Activated effector memory CD4-positive, alpha-beta T cell treated with Interleukin-2 at 50 U/mL for 16 hours (primary cell): ENCODE data around the gene IL36B.

Source experiments
- DNase-seq: peaks from one replicate; pipeline ENCODE4 v3.0.0-alpha.2; 2020

Gene IL36B

DNA sequence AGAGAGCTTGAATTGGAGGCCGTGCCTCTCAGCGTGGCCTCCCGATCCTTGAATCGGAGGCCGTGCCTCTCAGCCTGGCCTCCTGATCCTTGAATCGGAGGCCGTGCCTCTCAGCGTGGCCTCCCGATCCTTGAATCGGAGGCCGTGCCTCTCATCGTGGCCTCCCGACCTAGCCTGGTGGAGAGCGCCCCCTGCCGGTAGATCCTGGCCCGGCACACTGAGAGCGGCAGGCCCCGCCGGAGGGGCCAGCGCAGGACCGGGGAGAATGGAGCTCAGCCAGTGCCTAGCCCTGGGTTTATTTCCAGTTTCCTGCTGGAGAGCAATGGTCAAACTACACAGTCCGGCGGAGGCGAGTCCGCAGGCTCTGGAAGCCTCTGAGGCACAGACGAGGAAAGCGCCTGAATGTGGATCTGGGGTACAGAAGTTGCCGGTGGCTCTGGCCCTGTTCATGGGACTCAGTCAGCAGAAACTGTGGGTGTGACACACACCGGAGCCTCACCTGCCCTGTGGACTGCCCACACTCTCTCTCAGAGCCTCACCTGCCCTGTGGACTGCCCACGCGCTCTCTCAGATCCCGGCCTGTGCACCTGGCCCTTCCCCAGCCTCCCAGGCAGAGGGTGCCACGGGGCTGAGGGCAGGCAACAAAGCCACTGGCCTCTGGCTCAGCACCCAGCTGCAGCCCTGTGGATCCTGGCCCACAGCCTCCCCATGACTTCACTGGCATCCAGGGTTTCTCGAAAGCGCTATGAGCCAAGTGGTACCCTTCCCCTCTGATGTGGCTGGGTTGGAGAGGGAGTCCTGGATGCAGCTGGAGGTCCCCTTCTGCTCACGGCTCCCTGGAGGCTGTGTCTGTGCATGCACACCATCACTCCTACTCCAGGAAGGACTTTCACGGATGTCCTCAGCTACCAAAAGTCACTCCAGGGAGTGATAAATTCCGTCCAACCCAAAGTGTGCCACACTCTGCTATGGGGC, 1.5 kb downstream of the IL36B start:
- no peak for DNase-seq

DNA sequence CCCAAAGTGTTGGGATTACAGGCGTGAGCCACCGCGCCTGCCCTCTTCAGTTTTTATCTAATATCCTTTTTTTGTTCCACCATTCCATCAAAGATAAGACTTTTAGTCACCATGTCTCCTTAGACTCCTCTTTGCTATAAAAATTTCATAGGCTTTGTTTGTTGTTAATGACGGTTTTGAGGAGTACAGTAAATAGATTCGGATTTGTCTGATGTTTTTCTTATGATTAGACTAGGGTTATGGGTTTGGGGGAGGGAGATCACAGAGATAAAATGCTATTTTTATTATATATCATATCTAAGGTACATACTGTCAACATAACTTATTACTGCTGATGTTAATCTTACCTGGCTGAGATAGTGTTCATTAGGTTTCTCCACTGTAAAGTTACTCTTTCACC, 6.2 kb downstream of the IL36B start:
- no peak for DNase-seq

DNA sequence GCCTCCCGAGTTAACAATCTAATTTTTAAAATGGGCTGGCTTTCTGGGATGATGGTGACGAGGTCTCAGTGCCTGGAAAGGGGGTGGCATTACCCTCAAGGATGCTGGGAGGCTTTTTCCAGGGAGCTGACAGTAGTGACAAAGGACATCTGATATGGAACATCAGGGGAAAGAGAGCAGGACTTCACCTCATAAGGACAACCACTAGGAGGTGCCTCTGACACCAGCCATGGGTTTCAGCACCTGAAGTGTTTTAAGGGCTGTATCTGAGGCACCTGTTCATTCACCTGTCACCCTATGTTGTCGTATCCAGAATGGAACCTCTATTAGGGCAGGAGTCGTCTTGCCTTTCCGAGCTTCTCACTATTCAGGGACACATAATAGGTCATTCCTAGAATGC, 10.8 kb downstream of the IL36B start:
- DNase-seq = no peak

DNA sequence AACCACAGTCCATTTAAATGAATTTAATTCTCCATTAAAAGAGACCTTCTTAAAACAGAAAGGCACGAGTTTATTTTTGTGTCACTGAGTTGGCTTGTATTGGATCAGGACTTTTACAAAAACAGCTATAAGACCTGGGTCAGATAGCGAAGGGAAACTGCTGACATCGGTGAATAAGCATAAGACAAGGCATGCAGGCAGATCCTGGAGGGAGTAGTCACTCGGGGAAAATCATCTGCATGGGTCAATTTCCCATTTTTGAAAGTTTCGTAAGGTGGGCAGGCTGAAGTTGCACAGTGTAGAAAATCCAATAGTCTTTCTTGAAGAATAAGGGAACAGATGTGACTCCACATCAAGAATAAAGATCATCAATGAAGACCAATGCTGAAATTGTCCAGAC, 12.9 kb downstream of the IL36B start:
- no peak for DNase-seq

DNA sequence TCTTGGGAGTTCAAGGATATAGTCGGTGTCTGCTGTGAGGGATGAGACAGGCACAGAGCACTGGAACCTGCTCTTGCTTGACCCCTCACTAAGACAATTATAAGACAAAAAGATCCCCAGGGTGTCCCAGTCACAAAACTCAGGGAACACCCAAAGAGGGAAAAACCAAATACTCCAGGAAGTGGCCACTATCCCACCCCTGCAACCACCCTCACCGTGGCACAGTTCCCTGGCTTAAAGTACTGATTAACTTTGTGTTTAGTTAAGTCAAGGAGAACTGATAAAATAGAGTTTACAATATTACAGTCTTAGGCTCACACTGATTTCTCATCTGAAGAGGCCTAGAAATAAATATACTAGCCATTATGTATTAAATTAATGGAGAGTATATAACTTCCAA, 13.5 kb downstream of the IL36B start:
- no peak for DNase-seq

DNA sequence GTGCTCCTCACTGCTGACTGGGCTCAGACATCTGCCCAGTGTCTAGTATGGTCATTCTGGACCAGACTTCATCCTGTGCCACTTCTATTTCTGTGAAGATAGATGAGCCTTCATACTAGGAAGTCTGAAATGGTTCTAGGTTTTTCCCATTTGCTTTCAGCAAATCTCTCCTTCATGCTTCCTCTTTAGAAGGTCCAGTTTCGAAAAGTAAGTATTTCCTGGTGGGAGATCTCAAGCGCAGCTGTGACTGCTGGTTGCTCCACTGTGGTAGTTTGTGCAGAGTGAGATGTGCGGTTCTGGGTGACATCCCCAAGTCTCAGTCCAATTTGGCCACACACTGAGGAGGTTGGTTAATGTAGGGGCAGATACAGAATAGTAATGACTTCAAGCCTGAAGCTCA, 14.4 kb downstream of the IL36B start:
- no peak for DNase-seq

DNA sequence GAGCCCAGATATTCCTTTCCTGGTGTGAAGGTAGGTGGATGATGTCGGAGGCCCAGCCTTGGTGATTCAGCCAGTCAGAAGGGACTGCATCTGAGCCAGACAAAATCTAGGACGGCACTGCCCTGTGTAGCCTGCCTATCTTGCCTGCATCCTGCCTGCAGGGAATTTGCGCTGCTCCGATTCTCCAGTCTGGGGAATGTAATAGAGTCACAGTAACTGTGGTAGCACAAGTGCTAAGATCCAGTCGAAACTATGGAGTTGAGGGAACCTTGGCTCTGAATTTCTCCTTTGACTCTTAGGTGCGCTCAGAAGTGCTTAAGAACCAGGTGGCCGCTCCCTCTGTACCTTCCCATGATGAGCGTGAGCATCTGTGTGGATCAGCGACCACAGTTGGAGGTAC, 15.9 kb downstream of the IL36B start:
- no peak for DNase-seq

DNA sequence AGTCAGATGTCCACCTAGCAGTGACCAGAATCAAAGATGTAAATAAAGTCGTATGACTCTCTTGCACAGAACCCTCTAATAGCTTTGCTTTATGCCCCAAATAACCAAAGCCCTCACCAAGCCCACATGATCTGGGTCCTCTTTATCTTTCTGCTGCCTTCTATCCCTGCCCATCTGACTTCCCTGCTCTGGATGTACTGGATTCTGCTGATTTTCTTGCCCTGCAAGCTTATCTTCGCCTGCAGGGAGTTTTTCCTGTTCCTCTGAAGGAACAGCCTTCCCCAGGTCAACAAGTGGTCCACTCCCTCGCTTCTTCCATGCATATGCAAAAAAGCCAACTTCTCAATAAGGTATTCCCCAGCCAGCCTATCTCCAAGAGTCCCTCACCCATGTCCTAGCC, 18.7 kb downstream of the IL36B start:
- no peak for DNase-seq

DNA sequence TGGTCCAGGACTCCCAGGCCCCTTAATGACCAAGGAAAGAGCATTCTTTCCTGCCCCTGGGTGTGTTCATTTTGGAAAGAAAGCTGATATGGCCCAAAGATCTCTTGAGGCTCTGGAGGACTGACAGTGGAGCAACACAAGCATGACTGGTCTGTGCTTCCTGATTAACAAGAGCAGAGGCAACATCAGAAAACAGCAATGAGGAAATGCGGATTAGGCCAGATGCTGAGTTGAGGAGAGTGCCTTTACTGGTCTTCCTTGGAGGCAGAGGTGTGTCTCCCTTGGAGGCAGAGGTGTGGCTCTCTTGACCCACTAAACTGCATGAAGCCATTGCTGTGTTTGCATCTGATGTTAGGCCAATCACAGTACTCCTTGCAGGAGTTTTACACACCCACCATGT, 19.9 kb downstream of the IL36B start:
- no peak for DNase-seq

DNA sequence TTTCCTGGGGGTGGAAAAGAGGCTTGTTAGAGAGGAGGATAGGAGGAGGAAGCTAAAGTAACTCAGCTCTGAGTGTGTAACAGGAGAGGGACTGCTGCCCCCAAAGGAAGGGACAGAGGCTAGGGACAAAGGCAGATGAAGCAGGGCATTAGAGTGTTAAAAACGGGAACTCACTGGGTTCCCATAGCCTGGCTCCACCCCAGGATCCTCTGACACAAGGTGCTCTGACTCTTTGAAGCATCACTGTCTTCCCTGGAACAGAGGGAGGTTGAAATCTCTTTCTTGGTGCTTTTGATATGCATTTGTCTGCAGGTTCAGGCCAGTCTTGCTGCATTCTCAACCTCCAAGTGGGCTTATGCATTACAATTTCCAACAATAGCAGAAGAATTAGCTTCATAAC, 24.6 kb downstream of the IL36B start:
- no peak for DNase-seq

DNA sequence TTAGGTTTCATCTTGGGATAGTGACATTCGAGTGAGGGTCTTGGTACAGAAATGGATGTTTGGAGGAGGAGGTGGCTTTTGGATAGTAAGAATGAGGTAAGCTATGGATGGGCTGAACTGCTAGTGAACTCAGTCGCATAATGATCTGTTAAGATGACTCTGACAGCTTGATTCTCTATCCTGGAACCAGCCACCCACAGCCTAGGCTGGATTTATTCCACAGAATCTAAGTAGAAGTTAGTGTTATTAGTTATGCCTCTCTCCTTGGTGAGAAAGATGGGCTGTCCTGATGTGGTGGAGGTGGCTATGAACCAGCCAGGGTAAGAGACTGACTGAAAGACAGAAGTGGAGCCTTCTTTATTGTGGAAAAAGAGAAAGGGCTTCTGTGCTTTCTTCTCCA, 25.0 kb downstream of the IL36B start:
- DNase-seq = no peak

DNA sequence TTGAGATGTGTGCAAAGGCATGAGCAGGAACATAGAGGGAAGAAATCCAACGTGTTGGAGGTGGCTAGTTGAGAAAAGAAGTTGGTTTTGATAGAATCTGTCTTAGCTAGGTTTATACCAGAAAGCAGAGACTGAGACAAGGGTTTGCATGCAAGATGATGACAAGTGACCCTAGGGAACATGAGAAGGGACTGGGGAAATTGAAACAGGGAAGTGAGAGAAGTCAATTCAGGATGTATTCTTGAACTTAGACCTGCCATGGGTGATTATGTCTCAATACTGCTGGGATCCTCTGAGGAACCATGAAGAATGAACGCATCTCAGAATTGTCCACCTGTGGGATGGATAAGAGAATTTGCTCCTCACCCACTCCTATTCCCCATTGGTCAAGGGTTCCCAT, 26.9 kb downstream of the IL36B start:
- DNase-seq = no peak

DNA sequence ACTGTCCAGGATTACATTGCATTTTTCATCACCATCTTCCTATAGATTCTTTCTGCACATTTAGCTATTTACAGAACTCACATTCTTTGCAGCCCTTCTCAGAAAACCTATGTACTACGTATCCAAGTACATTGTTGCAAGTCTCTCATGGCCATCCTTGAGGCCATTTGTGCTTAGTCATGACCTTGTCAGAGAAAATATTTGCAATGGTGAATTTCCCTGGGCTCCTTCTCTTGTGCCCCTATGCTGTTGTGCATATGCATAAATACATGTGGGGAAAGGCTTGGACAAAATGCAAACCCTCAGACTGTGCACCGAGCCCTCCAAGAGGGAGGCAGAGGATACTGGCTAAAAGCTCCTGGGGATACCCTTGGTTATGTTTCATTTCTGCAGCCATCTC, 27.9 kb downstream of the IL36B start:
- no peak for DNase-seq

DNA sequence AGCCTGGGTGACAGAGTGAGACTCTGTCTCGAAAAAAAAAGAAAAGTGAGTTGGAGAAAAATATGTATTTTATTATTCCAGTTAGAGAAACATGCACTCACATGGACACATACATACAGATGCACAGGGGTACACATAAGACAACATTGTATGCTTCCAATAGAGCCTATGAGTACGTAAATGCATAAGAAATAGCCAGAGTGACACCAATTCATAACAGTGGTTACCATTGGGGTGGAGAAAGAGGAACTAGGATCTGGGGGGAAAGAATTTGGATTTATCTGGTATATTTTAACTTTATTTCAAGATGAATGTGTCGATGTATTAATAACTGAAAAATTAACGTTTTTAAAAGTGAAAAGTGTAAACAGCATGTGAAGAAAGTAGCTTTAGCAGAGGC, 31.4 kb downstream of the IL36B start:
- no peak for DNase-seq

DNA sequence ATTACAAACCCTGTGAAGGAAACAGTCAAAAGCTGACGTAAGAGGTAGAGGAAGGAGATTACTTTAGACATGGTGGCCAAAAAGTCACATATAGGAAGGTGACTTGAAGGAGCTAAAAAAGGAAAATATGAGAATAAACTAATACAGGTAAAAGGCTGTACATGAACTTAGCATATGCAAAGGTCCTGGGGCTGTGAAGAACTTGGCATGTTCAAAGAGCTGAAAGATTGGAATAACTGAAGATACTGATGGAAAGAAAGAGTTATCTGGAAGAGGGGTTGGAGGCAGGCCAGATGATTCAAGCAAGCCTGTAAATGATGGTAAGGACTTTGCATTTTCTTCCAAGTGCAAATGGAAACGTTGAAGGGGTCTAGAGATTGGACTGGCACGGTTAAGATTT, 34.2 kb downstream of the IL36B start:
- DNase-seq = no peak

DNA sequence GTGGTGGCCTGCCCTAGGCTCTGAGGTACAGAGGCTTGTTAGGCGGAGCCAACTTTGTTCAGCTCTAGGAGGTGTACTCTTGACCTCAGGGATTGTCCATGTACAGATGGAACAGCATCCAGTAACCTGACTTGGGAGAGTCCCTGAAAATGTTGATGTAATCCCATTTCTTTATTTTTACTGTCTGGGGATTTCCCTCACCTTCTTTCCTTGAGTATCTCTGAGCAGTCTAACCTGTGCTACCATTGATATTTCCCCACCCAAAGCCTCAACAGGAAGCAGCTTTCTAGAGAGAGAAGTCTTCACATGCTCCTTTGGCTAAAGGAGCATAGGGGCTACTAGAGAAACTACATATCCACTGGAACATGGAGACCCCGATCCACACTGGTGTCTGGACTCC, 37.0 kb downstream of the IL36B start:
- no peak for DNase-seq

DNA sequence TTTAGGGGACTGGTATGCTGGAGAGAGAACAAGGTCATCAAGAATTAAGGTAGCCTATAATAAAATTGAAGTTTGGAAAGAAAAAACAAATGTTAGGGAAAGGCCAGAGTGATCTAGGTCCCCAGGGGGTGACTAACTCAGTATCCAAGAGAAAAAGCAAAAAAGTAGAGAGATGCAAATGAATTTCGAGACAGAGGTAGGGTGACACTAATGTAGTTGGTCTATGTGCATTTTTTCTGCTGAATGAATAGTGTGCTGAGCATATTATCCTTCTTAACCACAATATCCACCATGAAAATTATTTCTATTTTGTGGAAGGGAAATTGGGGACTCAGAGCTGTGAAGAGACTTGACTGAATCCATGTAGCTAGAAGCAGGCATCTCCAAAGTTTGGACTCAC, 37.6 kb downstream of the IL36B start:
- no peak for DNase-seq

DNA sequence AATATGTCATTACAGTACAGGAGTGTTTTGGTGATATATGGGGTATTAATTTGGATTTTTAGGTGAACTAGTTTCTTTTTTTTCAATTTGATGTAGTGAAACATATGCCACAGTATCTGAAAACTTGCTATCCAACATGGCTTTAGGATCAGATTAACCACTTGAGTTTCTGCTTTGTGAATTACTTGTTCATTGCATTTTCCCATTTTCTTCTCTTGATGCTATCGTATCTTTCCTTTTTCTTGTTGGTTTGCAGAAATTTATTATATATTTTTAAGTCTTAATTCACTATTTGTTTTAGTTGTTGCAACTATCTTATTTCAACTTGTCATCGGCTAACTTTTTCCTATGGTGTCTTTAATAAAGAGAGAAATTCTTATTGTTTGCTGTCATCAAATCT, 38.6 kb downstream of the IL36B start:
- DNase-seq = no peak

DNA sequence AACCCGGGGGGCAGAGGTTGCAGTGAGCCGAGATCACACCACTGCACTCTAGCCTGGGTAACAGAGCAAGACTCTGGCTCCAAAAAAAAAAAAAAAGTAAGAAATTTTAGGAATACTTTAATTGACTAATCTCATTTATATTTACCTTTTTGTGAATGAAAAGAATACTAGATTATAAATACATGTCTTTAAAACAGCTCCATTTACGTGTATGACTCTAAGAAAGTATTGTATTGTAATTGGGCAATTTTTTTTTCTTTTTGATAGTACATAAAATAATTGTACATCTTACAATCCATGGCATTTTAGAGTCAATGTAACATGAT, 39.4 kb downstream of the IL36B start:
- DNase-seq = no peak

DNA sequence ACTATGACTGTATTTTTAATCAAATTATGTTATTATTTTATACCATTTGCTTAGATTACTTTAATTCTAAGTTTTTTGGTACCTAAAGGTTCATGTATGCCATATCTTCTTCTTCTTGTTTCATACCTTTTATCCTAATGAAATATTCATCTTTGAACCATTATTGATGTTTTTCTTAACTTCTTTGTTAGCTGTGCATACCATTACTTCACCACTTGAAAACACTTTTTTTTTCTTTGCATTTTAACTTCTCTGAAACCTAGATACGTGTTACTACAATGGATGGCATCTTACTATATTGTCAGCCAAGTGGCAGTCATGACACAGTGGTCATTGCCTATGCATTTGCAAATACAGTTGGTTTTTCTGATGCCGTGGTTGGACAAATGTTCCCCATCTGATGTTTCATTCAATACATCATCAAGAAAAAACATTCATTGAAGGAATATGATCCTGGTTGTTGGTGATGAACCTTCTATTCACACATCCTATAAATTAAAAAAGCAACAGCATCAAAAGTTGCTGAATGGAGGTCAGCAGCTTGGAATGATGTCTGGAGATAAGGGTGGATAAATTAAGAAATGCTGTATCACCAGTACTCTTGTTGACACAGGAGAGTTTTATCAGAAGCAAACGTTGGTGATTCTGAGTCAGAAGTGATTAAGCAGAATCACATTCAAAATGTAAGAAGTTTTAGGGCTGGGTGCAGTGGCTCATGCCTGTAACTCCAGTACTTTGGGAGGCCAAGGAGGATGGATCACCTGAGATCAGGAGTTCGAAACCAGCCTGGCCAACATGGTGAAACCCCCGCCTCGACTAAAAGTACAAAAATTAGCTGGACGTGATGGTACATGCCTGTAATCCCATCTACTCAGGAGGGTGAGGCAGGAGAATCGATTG, 40.0 kb downstream of the IL36B start:
- DNase-seq = no peak

DNA sequence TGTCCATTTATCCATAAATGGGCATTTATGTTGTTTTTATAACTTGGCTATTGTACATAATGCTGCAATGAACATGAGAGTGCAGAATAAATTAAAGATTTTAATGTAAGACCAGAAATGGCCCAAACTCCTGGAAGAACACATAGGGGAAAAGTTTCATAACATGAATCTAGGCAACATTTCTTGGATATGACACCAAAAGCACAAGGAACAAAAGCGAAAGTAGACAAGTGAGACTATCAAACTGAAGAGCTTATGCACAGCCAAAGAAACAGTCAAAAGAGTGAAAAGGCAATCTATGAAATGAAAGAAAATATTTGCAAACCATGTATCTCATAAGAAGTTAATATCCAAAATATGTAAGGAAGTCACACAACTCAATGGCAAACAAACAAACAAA, 41.6 kb downstream of the IL36B start:
- DNase-seq = no peak

DNA sequence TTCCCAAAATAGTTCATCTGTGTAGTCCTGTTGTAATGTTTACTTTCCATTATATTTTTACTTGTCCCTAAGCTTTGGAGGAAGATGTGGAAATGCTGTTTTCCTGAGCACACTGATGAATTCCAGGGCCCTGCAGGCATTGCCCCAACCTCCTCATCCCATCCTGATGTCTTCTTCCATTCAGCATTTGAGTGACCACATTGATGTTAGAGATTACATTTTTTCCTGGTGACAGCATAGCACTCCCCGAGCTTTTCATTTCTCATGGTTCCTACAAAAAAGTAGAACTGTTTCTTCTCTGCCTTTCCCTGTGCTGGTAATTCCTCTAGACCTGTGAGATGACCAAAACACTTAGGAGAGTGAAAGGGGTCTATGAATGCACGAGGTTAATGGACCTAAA, 42.6 kb downstream of the IL36B start:
- DNase-seq = no peak

DNA sequence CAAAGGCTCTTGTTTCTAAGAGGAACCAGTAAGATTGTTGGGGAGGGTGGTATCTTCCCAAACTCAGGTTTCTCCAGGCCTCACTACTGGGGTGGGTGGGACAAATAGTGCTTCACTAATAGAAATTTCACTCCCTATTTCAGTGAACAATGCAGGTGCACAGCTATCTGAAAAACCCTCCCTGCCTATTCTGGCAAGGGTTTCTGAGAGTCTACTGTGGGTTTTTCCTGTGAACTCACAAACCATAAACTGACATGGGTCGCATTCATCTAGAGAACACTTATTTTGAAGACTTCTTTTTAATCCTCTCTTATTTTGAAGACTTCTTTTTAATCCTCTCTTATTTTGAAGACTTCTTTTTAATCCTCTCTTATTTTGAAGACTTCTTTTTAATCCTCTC, 43.0 kb downstream of the IL36B start:
- no peak for DNase-seq

DNA sequence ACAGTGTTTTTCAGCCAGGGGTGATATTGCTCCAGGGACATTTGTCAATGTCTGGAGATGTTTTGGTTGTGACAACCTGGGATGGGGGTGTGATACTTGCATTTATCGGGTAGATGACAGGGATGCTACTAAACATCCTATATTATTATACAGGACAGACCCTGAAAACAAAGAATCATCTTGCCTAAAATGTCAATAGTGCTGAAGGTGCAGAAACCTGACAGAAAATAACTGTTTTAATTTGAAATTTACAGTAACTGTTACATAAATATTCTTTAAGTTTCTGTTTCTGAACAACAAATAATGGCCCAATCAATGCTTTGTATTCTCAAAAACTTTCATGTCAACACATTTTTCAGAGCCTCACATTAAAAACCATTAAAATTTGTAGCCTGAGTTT, 45.4 kb downstream of the IL36B start:
- no peak for DNase-seq
